Measurements from ENCODE around the gene ANTXRL. TPM values are rescaled to one million over a fixed set of nuclear protein-coding genes. Genes with fewer than 3 reads are reported as not detected.

ANTXRL gene
- polyA plus RNA-seq, 1 donor from 2014 or later, result not detected

DNA sequence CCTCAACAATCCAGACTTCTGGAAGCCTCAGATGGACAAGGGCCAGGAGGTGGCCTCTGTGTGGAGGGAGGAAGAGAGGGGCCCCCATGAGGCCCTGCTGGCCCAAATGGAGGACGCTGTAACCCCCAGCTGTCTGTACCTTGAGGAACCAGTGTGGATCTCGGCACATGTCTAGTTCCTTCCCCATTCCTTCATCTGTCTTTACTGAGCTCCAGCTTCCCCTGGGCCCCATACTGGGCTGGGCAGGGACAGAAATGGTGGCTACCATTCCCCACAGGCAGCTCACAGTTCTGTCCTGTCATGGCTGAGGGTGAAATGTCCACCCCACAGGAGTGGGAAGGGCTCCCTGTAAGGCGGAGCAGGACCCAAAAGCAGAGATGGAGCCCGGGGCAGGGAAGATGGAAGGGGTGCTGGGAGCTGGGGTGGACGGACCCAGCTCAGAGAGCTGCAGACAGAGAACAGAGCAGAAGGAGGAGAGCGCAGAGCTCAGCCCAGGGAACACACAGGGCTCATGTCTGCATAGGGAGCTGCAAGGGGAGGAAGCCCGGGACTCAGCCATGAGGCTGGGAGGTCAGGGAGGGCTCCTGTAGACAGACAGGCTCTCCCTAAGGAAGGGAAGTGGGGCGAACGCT, 22.8 kb downstream of the ANTXRL start:
- no peak overlapping the region for H2AFZ ChIP-seq (ENCODE audit: low read depth, low read length)
- H4K20me1 ChIP-seq (ENCODE audit: insufficient read depth), result no peaks in the 10 kb centered on the region
- no peak overlapping the region for H3K4me2 ChIP-seq (ENCODE audit: low read length)
- no peaks in the 10 kb centered on the region for H3F3A ChIP-seq (ENCODE audit: insufficient read depth, low read length, poor library complexity, severe bottlenecking)
- TF ChIP-seq MXI1 (conservative IDR thresholded peaks at IDR 0.05; ENCODE audit: poor library complexity, severe bottlenecking) (no peak), SMC3 (conservative IDR thresholded peaks at IDR 0.05; ENCODE audit: poor library complexity) (no peak), EZH2 (IDR thresholded peaks at IDR 0.05; ENCODE audit: borderline replicate concordance, insufficient read depth, low read length, poor library complexity, severe bottlenecking) (no peak), EP300 (conservative IDR thresholded peaks at IDR 0.05; ENCODE audit: poor library complexity, severe bottlenecking) (no peak), POLR2AphosphoS5 (IDR thresholded peaks at IDR 0.05) (no peak), TAF1 (IDR thresholded peaks at IDR 0.05; ENCODE audit: low read depth) (no peak), RAD21 (conservative IDR thresholded peaks at IDR 0.05) (no peak)
- TF ChIP-seq, protein P1, sequence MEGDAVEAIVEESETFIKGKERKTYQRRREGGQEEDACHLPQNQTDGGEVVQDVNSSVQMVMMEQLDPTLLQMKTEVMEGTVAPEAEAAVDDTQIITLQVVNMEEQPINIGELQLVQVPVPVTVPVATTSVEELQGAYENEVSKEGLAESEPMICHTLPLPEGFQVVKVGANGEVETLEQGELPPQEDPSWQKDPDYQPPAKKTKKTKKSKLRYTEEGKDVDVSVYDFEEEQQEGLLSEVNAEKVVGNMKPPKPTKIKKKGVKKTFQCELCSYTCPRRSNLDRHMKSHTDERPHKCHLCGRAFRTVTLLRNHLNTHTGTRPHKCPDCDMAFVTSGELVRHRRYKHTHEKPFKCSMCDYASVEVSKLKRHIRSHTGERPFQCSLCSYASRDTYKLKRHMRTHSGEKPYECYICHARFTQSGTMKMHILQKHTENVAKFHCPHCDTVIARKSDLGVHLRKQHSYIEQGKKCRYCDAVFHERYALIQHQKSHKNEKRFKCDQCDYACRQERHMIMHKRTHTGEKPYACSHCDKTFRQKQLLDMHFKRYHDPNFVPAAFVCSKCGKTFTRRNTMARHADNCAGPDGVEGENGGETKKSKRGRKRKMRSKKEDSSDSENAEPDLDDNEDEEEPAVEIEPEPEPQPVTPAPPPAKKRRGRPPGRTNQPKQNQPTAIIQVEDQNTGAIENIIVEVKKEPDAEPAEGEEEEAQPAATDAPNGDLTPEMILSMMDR (IDR thresholded peaks at IDR 0.05; ENCODE audit: poor library complexity, severe bottlenecking), result no peak
- TF ChIP-seq, protein P2, sequence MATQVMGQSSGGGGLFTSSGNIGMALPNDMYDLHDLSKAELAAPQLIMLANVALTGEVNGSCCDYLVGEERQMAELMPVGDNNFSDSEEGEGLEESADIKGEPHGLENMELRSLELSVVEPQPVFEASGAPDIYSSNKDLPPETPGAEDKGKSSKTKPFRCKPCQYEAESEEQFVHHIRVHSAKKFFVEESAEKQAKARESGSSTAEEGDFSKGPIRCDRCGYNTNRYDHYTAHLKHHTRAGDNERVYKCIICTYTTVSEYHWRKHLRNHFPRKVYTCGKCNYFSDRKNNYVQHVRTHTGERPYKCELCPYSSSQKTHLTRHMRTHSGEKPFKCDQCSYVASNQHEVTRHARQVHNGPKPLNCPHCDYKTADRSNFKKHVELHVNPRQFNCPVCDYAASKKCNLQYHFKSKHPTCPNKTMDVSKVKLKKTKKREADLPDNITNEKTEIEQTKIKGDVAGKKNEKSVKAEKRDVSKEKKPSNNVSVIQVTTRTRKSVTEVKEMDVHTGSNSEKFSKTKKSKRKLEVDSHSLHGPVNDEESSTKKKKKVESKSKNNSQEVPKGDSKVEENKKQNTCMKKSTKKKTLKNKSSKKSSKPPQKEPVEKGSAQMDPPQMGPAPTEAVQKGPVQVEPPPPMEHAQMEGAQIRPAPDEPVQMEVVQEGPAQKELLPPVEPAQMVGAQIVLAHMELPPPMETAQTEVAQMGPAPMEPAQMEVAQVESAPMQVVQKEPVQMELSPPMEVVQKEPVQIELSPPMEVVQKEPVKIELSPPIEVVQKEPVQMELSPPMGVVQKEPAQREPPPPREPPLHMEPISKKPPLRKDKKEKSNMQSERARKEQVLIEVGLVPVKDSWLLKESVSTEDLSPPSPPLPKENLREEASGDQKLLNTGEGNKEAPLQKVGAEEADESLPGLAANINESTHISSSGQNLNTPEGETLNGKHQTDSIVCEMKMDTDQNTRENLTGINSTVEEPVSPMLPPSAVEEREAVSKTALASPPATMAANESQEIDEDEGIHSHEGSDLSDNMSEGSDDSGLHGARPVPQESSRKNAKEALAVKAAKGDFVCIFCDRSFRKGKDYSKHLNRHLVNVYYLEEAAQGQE (IDR thresholded peaks at IDR 0.05; ENCODE audit: borderline replicate concordance), result no peak
- H3K27me3 ChIP-seq (ENCODE audit: insufficient read depth, low read depth, low read length), result no peaks in the 10 kb centered on the region
- H3K9me2 ChIP-seq (ENCODE audit: insufficient read depth, low read length), result no peaks in the 10 kb centered on the region
- H3K36me3 ChIP-seq (ENCODE audit: insufficient read depth, low read length), result no peaks in the 10 kb centered on the region
- no peak overlapping the region for H3K27ac ChIP-seq (ENCODE audit: low read length)
- no peak overlapping the region for H3K4me3 ChIP-seq (ENCODE audit: low read length)
- no peak overlapping the region for H3K9ac ChIP-seq (ENCODE audit: low read length)
- H3K9me3 ChIP-seq (ENCODE audit: low read length), result no peaks in the 10 kb centered on the region
- H3K79me2 ChIP-seq (replicated peaks; ENCODE audit: insufficient read depth, low read length), result no peaks in the 10 kb centered on the region

DNA sequence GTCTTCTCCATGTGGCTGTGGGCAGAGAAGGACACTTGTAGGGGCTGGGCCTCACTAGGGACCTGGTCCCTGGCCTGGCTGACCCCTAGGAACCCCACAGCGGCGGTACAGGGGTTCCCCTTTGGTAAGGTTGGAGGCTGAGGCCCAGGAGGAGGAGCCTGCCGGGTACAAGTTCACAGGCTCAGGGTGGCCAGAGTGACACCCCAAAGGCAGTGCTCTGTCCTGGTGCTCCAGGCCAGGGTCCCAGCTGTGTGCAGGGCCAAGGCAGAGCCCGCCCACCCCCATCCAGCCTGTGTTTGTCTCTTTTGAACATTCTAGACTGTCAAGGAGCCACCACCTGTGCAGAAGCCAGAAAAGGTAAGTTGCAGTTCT, 23.3 kb downstream of the ANTXRL start:
- Histone ChIP-seq H3K4me2 (ENCODE audit: low read length) (no peak overlapping the region), H2AFZ (ENCODE audit: low read depth, low read length) (no peak overlapping the region), H3K4me3 (ENCODE audit: low read length) (no peak overlapping the region), H3K36me3 (ENCODE audit: insufficient read depth, low read length) (no peaks in the 10 kb centered on the region), H3F3A (ENCODE audit: insufficient read depth, low read length, poor library complexity, severe bottlenecking) (no peaks in the 10 kb centered on the region), H3K9me2 (ENCODE audit: insufficient read depth, low read length) (no peaks in the 10 kb centered on the region), H3K27me3 (ENCODE audit: insufficient read depth, low read depth, low read length) (no peaks in the 10 kb centered on the region), H3K9ac (ENCODE audit: low read length) (no peak overlapping the region), H4K20me1 (ENCODE audit: insufficient read depth) (no peaks in the 10 kb centered on the region), H3K79me2 (replicated peaks; ENCODE audit: insufficient read depth, low read length) (no peaks in the 10 kb centered on the region), H3K27ac (ENCODE audit: low read length) (no peak overlapping the region), H3K9me3 (ENCODE audit: low read length) (no peaks in the 10 kb centered on the region)
- no peak for TF ChIP-seq POLR2AphosphoS5 (IDR thresholded peaks at IDR 0.05)
- TF ChIP-seq EZH2 (IDR thresholded peaks at IDR 0.05; ENCODE audit: borderline replicate concordance, insufficient read depth, low read length, poor library complexity, severe bottlenecking), result no peak
- TF ChIP-seq EP300 (conservative IDR thresholded peaks at IDR 0.05; ENCODE audit: poor library complexity, severe bottlenecking), result no peak
- TF ChIP-seq, protein P2 (IDR thresholded peaks at IDR 0.05; ENCODE audit: borderline replicate concordance), result no peak
- TF ChIP-seq TAF1 (IDR thresholded peaks at IDR 0.05; ENCODE audit: low read depth), result no peak
- TF ChIP-seq MXI1 (conservative IDR thresholded peaks at IDR 0.05; ENCODE audit: poor library complexity, severe bottlenecking), result no peak
- TF ChIP-seq, protein P1 (IDR thresholded peaks at IDR 0.05; ENCODE audit: poor library complexity, severe bottlenecking), result no peak
- no peak for TF ChIP-seq SMC3 (conservative IDR thresholded peaks at IDR 0.05; ENCODE audit: poor library complexity)
- TF ChIP-seq RAD21 (conservative IDR thresholded peaks at IDR 0.05), result no peak

All from neural cell (in vitro differentiated cells).